ENCODE results near the gene ARHGAP8. TPM values are rescaled to one million over a fixed set of nuclear protein-coding genes. Genes with fewer than 3 reads are reported as not detected.

The ARHGAP8 gene
- total and polyA plus RNA-seq, 2 of the 13 experiments (the other 11 are each of a cell fraction or from before 2014, with no cell fraction given): 0.07 TPM; not detected in 1

DNA sequence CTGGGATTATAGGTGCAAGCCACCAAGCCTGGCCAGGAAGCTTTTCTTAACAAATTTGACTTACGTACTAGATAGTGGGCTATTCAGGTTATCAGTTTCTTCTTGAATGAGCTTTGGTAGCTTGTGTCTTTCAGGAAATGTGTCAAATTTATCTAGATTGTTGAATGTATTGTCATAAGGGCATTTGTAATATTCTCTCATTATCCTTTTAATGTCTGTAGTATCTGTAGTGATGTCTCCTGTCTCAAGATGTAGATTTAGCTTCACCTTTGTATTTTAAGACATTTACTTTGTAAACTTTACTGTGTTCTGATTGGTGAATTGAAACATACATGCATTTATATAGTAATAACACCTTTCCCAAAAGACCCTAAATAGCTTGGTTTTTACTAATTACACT is 20.7 kb downstream of the ARHGAP8 start:
- CTCF ChIA-PET (ENCODE audit: low intra/inter-chr PET ratio, low total read pairs): no interaction called here
- H3K9ac ChIP-seq (ENCODE audit: insufficient read depth, low read depth, low read length): no peak overlapping the region
- peaks cover 1 to 2% of the 10 kb centered on the region in 2 experiments; a peak in 1 of 5 replicates for H3K27me3 ChIP-seq (ENCODE audit: control insufficient read depth in 1 of 2, insufficient read depth in 2 of 2, low read length in 2 of 2)
- no peaks in the 10 kb centered on the region for H4K20me1 ChIP-seq (ENCODE audit: insufficient read depth, low read length)
- ATAC-seq (no peak), FAIRE-seq (no peak), DNase-seq (ENCODE audit: low spot score) (no peak)
- 94% methylated on average over 1 of the region's 1 CpG for WGBS (ENCODE audit: low lambda C conversion rate)
- no peaks in the 10 kb centered on the region for H3K4me1 ChIP-seq (ENCODE audit: insufficient read depth, low read length)
- TF ChIP-seq ZNF382 (CRISPR knock-in tag; IDR thresholded peaks at IDR 0.05; ENCODE audit: borderline replicate concordance) (peak; percentile 81; the same call in 1 of the 2 replicates), ZNF20 (CRISPR knock-in tag; IDR thresholded peaks at IDR 0.05) (no peak)
- no peak overlapping the region for H3K4me3 ChIP-seq (replicated peaks in 1 of 3; ENCODE audit: insufficient read depth in 1 of 3, low read depth in 2 of 3, low read length in 3 of 3)
- in situ Hi-C loops (cut with HindIII; ENCODE audit: extremely low pct_ligation_motif_present, low pct_unique_long_range_greater_than_20kb) (no loop called here), intact Hi-C loops (cut with micrococcal nuclease; ENCODE audit: unreplicated experiment) (no loop called here)
- H3K79me2 ChIP-seq (ENCODE audit: insufficient read depth, low read length): no peaks in the 10 kb centered on the region
- BruUV-seq (replicated peaks): no TSS peak
- no peak overlapping the region for H3K27ac ChIP-seq (ENCODE audit: extremely low read length, insufficient read depth, low read length)
- H3K36me3 ChIP-seq (replicated peaks in 1 of 2; ENCODE audit: control insufficient read depth in 1 of 2, insufficient read depth in 2 of 2, low read length in 2 of 2): no peaks in the 10 kb centered on the region
- H3K9me3 ChIP-seq (ENCODE audit: low read length): peaks cover 15% of the 10 kb centered on the region
- no peak overlapping the region for H2AFZ ChIP-seq (ENCODE audit: low read length)
- POLR2A ChIA-PET: no interaction called here
- no peak overlapping the region for H3K4me2 ChIP-seq (ENCODE audit: low read depth, low read length)

GRCh38 chr22:44775862-44776261 is 23.5 kb downstream of the ARHGAP8 start:
- FAIRE-seq: no peak
- Histone ChIP-seq H3K9ac (ENCODE audit: insufficient read depth, low read depth, low read length) (no peak overlapping the region), H3K4me3 (replicated peaks in 1 of 3; ENCODE audit: insufficient read depth in 1 of 3, low read depth in 2 of 3, low read length in 3 of 3) (no peak overlapping the region), H3K9me3 (ENCODE audit: low read length) (peaks cover 15% of the 10 kb centered on the region), H3K27me3 (ENCODE audit: control insufficient read depth in 1 of 2, insufficient read depth in 2 of 2, low read length in 2 of 2) (peaks cover 0 to 1% of the 10 kb centered on the region in 2 experiments; a peak in 1 of 5 replicates), H3K79me2 (ENCODE audit: insufficient read depth, low read length) (no peaks in the 10 kb centered on the region), H2AFZ (ENCODE audit: low read length) (no peak overlapping the region), H3K4me2 (ENCODE audit: low read depth, low read length) (no peak overlapping the region), H4K20me1 (ENCODE audit: insufficient read depth, low read length) (no peaks in the 10 kb centered on the region), H3K27ac (ENCODE audit: extremely low read length, insufficient read depth, low read length) (no peak overlapping the region), H3K36me3 (replicated peaks in 1 of 2; ENCODE audit: control insufficient read depth in 1 of 2, insufficient read depth in 2 of 2, low read length in 2 of 2) (no peaks in the 10 kb centered on the region), H3K4me1 (ENCODE audit: insufficient read depth, low read length) (no peaks in the 10 kb centered on the region)
- no peak for DNase-seq (ENCODE audit: low spot score)
- ChIA-PET POLR2A (no interaction called here), CTCF (ENCODE audit: low intra/inter-chr PET ratio, low total read pairs) (no interaction called here)
- in situ Hi-C loops (cut with HindIII; ENCODE audit: extremely low pct_ligation_motif_present, low pct_unique_long_range_greater_than_20kb) (no loop called here), intact Hi-C loops (cut with micrococcal nuclease; ENCODE audit: unreplicated experiment) (no loop called here)
- 41% methylated on average over 5 of the region's 5 CpGs for WGBS (ENCODE audit: low lambda C conversion rate)
- ATAC-seq: no peak
- BruUV-seq (replicated peaks): no TSS peak
- TF ChIP-seq ZNF547 (CRISPR knock-in tag; IDR thresholded peaks at IDR 0.05) (no peak), UBTF (CRISPR knock-in tag; IDR thresholded peaks at IDR 0.05) (no peak), ZBTB40 (IDR thresholded peaks at IDR 0.05) (no peak), ZBTB40 (CRISPR knock-in tag; IDR thresholded peaks at IDR 0.05) (no peak), ZNF30 (CRISPR knock-in tag; IDR thresholded peaks at IDR 0.05) (no peak), ZNF598 (CRISPR knock-in tag; IDR thresholded peaks at IDR 0.05; ENCODE audit: borderline replicate concordance) (no peak)
